ENCODE data around the gene FUT7. TPM values are rescaled to one million over a fixed set of nuclear protein-coding genes. Genes with fewer than 3 reads are reported as not detected.

The FUT7 gene
- total and polyA plus RNA-seq, 2 of the 13 experiments (the other 11 are each of a cell fraction or from before 2014, with no cell fraction given) = 0.05 TPM; not detected in 1

GRCh38 chr9:137044502-137045177 is 12.8 kb upstream of the FUT7 start (continued):
- TF ChIP-seq, protein P1, sequence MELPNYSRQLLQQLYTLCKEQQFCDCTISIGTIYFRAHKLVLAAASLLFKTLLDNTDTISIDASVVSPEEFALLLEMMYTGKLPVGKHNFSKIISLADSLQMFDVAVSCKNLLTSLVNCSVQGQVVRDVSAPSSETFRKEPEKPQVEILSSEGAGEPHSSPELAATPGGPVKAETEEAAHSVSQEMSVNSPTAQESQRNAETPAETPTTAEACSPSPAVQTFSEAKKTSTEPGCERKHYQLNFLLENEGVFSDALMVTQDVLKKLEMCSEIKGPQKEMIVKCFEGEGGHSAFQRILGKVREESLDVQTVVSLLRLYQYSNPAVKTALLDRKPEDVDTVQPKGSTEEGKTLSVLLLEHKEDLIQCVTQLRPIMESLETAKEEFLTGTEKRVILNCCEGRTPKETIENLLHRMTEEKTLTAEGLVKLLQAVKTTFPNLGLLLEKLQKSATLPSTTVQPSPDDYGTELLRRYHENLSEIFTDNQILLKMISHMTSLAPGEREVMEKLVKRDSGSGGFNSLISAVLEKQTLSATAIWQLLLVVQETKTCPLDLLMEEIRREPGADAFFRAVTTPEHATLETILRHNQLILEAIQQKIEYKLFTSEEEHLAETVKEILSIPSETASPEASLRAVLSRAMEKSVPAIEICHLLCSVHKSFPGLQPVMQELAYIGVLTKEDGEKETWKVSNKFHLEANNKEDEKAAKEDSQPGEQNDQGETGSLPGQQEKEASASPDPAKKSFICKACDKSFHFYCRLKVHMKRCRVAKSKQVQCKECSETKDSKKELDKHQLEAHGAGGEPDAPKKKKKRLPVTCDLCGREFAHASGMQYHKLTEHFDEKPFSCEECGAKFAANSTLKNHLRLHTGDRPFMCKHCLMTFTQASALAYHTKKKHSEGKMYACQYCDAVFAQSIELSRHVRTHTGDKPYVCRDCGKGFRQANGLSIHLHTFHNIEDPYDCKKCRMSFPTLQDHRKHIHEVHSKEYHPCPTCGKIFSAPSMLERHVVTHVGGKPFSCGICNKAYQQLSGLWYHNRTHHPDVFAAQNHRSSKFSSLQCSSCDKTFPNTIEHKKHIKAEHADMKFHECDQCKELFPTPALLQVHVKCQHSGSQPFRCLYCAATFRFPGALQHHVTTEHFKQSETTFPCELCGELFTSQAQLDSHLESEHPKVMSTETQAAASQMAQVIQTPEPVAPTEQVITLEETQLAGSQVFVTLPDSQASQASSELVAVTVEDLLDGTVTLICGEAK (IDR thresholded peaks at IDR 0.05) = no peak
- TF ChIP-seq, protein P1 (CRISPR knock-in tag; IDR thresholded peaks at IDR 0.05) = 0 out of 2 replicates have a peak, but pooled peaks have one; percentile 24
- TF ChIP-seq HDAC2 (CRISPR knock-in tag; IDR thresholded peaks at IDR 0.05) (no peak), ADNP (CRISPR knock-in tag; IDR thresholded peaks at IDR 0.05) (no peak), CTCF (CRISPR knock-in tag; IDR thresholded peaks at IDR 0.05) (no peak), STAT5B (CRISPR knock-in tag; IDR thresholded peaks at IDR 0.05) (no peak), ZNF382 (CRISPR knock-in tag; IDR thresholded peaks at IDR 0.05; ENCODE audit: borderline replicate concordance) (no peak), CHD4 (IDR thresholded peaks at IDR 0.05; ENCODE audit: borderline replicate concordance, low read length) (no peak), ZNF7 (CRISPR knock-in tag; IDR thresholded peaks at IDR 0.05) (no peak)
- TF ChIP-seq, protein P2, sequence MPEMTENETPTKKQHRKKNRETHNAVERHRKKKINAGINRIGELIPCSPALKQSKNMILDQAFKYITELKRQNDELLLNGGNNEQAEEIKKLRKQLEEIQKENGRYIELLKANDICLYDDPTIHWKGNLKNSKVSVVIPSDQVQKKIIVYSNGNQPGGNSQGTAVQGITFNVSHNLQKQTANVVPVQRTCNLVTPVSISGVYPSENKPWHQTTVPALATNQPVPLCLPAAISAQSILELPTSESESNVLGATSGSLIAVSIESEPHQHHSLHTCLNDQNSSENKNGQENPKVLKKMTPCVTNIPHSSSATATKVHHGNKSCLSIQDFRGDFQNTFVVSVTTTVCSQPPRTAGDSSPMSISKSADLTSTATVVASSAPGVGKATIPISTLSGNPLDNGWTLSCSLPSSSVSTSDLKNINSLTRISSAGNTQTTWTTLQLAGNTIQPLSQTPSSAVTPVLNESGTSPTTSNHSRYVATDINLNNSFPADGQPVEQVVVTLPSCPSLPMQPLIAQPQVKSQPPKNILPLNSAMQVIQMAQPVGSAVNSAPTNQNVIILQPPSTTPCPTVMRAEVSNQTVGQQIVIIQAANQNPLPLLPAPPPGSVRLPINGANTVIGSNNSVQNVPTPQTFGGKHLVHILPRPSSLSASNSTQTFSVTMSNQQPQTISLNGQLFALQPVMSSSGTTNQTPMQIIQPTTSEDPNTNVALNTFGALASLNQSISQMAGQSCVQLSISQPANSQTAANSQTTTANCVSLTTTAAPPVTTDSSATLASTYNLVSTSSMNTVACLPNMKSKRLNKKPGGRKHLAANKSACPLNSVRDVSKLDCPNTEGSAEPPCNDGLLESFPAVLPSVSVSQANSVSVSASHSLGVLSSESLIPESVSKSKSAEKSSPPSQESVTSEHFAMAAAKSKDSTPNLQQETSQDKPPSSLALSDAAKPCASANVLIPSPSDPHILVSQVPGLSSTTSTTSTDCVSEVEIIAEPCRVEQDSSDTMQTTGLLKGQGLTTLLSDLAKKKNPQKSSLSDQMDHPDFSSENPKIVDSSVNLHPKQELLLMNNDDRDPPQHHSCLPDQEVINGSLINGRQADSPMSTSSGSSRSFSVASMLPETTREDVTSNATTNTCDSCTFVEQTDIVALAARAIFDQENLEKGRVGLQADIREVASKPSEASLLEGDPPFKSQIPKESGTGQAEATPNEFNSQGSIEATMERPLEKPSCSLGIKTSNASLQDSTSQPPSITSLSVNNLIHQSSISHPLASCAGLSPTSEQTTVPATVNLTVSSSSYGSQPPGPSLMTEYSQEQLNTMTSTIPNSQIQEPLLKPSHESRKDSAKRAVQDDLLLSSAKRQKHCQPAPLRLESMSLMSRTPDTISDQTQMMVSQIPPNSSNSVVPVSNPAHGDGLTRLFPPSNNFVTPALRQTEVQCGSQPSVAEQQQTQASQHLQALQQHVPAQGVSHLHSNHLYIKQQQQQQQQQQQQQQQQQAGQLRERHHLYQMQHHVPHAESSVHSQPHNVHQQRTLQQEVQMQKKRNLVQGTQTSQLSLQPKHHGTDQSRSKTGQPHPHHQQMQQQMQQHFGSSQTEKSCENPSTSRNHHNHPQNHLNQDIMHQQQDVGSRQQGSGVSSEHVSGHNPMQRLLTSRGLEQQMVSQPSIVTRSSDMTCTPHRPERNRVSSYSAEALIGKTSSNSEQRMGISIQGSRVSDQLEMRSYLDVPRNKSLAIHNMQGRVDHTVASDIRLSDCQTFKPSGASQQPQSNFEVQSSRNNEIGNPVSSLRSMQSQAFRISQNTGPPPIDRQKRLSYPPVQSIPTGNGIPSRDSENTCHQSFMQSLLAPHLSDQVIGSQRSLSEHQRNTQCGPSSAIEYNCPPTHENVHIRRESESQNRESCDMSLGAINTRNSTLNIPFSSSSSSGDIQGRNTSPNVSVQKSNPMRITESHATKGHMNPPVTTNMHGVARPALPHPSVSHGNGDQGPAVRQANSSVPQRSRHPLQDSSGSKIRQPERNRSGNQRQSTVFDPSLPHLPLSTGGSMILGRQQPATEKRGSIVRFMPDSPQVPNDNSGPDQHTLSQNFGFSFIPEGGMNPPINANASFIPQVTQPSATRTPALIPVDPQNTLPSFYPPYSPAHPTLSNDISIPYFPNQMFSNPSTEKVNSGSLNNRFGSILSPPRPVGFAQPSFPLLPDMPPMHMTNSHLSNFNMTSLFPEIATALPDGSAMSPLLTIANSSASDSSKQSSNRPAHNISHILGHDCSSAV (CRISPR knock-in tag; IDR thresholded peaks at IDR 0.05; ENCODE audit: borderline replicate concordance) = no peak
